Stimulated activated CD4-positive, alpha-beta T cell treated with anti-CD3 and anti-CD28 coated beads, TNF-alpha, amount 100 ng/mL, for 1 hour (primary cell): ENCODE data around the gene IFNAR1.

Experiments
- DNase-seq, 3 donors: peaks; one replicate each; pipeline ENCODE4 v3.0.0-alpha.2; 2020; ENCODE audit warnings: low read depth in 3 of 3, low spot score in 1 of 3

Gene IFNAR1

GRCh38 chr21:33324291-33325221 is at the start of gene IFNAR1:
Gene IFNAR1, plus strand, starts transcription at chr21:33324970. Its CDS starts 86 bp downstream, at chr21:33325056.
- peak; percentile 98 for DNase-seq

GRCh38 chr21:33278721-33279120 is 46.0 kb upstream of the IFNAR1 start:
- no peak for DNase-seq

- no peak for DNase-seq
These were observed 45.4 kb upstream of the IFNAR1 start for GRCh38 chr21:33279330-33279820.

- no peak for DNase-seq
These were observed 43.6 kb upstream of the IFNAR1 start for GRCh38 chr21:33281096-33281652.

- no peak for DNase-seq
These were observed 41.6 kb upstream of the IFNAR1 start for GRCh38 chr21:33283203-33283602.

- DNase-seq, result no peak
These were observed 38.7 kb upstream of the IFNAR1 start for GRCh38 chr21:33286076-33286475.

- no peak for DNase-seq
These were observed 37.9 kb upstream of the IFNAR1 start for GRCh38 chr21:33286600-33287456.

GRCh38 chr21:33289199-33289819 is 35.5 kb upstream of the IFNAR1 start:
- DNase-seq, result no peak

GRCh38 chr21:33290441-33290840 is 34.3 kb upstream of the IFNAR1 start:
- no peak for DNase-seq

GRCh38 chr21:33291686-33292085 is 33.1 kb upstream of the IFNAR1 start:
- DNase-seq, result no peak

GRCh38 chr21:33292724-33293123 is 32.0 kb upstream of the IFNAR1 start:
- DNase-seq, result no peak

GRCh38 chr21:33293136-33293535 is 31.6 kb upstream of the IFNAR1 start:
- no peak for DNase-seq

GRCh38 chr21:33293811-33294216 is 31.0 kb upstream of the IFNAR1 start:
- DNase-seq, result no peak

- DNase-seq, result no peak
These were observed 28.6 kb upstream of the IFNAR1 start for GRCh38 chr21:33296156-33296555.

- DNase-seq, result peak in 1 of 3 donors; percentile 10
These were observed 25.5 kb upstream of the IFNAR1 start for GRCh38 chr21:33299181-33299752.

GRCh38 chr21:33300701-33301631 is 23.8 kb upstream of the IFNAR1 start:
- no peak for DNase-seq

- no peak for DNase-seq
These were observed 23.2 kb upstream of the IFNAR1 start for GRCh38 chr21:33301632-33302002.

GRCh38 chr21:33302055-33302454 is 22.7 kb upstream of the IFNAR1 start:
- no peak for DNase-seq

- DNase-seq, result no peak
These were observed 22.0 kb upstream of the IFNAR1 start for GRCh38 chr21:33302796-33303195.

- no peak for DNase-seq
These were observed 19.5 kb upstream of the IFNAR1 start for GRCh38 chr21:33305344-33305671.
